WTC11 (cell line): ENCODE data around the gene AVEN.

ENCODE experiments used
- ATF6 ChIP-seq: sonication (generic); formaldehyde crosslinking; IDR thresholded peaks from 2 replicates; pipeline ENCODE4 v1.8.1; 2023; ENCODE audit warnings: mild to moderate bottlenecking, missing genetic modification reagents
- CREB1 ChIP-seq: sonication (generic); formaldehyde crosslinking; IDR thresholded peaks from 2 replicates; pipeline ENCODE4 v1.8.0; 2023; ENCODE audit warnings: mild to moderate bottlenecking, missing genetic modification reagents
- CREM ChIP-seq: sonication (generic); formaldehyde crosslinking; IDR thresholded peaks from 2 replicates; pipeline ENCODE4 v1.8.1; 2022; ENCODE audit warnings: mild to moderate bottlenecking, missing genetic modification reagents, moderate library complexity
- CTCF ChIP-seq: fragments of 200-600 bp; IDR thresholded peaks from 2 replicates; pipeline ENCODE4 v1.8.0; 2022; ENCODE audit warnings: antibody characterized with exemption
- GTF2I ChIP-seq: fragments of 250-450 bp; sonication (Bioruptor Pico); conservative IDR thresholded peaks from 2 replicates; pipeline ENCODE4 v1.4.0; 2021; ENCODE audit warnings: mild to moderate bottlenecking
- JUN ChIP-seq: sonication (generic); formaldehyde crosslinking; IDR thresholded peaks from 2 replicates; pipeline ENCODE4 v1.8.0; 2023; ENCODE audit warnings: mild to moderate bottlenecking, missing genetic modification reagents
- MAX ChIP-seq: sonication (generic); formaldehyde crosslinking; IDR thresholded peaks from 2 replicates; pipeline ENCODE4 v1.8.0; 2022; ENCODE audit warnings: mild to moderate bottlenecking, missing genetic modification reagents
- NR2C2 ChIP-seq: sonication (generic); formaldehyde crosslinking; IDR thresholded peaks from 2 replicates; pipeline ENCODE4 v1.8.0; 2022; ENCODE audit warnings: mild to moderate bottlenecking, missing genetic modification reagents
- TEAD1 ChIP-seq: sonication (generic); formaldehyde crosslinking; IDR thresholded peaks from 2 replicates; pipeline ENCODE4 v1.8.0; 2022; ENCODE audit warnings: mild to moderate bottlenecking, missing genetic modification reagents
- ZNF121 ChIP-seq: sonication (generic); formaldehyde crosslinking; IDR thresholded peaks from 2 replicates; pipeline ENCODE4 v1.8.0; 2023; ENCODE audit warnings: missing genetic modification reagents
- ZNF281 ChIP-seq: sonication (generic); formaldehyde crosslinking; IDR thresholded peaks from 2 replicates; pipeline ENCODE4 v1.8.0; 2023; ENCODE audit warnings: mild to moderate bottlenecking, missing genetic modification reagents

- no peak for TF ChIP-seq ATF6 (CRISPR knock-in tag)
- no peak for TF ChIP-seq JUN (CRISPR knock-in tag)
- no peak for TF ChIP-seq CREM (CRISPR knock-in tag)
- TF ChIP-seq MAX (CRISPR knock-in tag) = no peak
- TF ChIP-seq CTCF = no peak
- TF ChIP-seq CREB1 (CRISPR knock-in tag) = no peak
- no peak for TF ChIP-seq ZNF281 (CRISPR knock-in tag)
- no peak for TF ChIP-seq NR2C2
- TF ChIP-seq ZNF121 (CRISPR knock-in tag) = no peak
- TF ChIP-seq TEAD1 (CRISPR knock-in tag) = no peak
- no peak for TF ChIP-seq GTF2I (CRISPR knock-in tag)
Measured at GRCh38 chr15:33846142-33846541, 192.9 kb downstream of the AVEN start.
